ENCODE measurements around the gene OXNAD1. TPM values are rescaled to one million over a fixed set of nuclear protein-coding genes. Genes with fewer than 3 reads are reported as not detected.

Gene OXNAD1
- total and polyA plus RNA-seq, 5 experiments from 2014 or later, result 106 to 190 (median 132) TPM

DNA sequence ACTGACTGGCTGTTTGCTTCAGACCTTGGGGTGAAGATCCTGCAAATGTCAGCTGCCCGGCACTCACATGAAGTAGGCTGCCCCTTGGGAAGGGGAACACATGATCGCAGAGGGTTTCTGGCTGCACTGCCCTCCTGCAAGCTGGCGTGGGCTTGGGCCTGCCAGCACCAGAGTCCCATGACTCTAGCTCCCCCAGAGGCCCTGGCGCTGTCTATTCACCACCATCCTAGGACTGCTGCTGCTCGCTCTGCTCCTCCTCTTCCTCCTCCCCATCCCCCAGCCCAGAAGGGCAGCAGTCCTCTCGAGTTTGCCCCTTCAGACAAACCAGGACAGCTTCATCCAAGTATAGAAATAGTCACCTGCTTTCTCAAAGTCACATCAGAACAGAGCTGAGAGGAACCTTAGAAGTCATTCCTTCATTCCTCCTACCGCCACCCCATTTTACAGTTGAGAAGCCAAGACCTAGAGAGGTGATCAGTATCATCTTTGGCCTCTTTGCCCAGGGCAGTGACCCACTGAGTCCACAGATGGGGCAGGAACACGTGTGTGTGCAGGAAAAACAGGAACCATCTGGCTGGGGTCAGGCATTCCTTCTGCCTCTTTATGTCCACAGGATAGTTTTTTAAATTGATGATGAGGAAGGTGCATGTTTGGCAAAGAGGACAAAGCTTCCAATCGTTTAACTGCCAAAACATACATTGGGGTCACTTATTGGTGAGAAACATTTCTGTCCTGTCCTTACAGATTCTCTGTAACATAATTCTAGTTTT lies 13.5 kb upstream of the OXNAD1 start:
- H3K36me3 Mint-ChIP-seq, result no peaks in the 10 kb centered on the region
- ATAC-seq, result no peak
- peaks cover 4 to 16% (median 11%) of the 10 kb centered on the region in 4 donors for H3K4me1 Mint-ChIP-seq
- H3K9me3 Mint-ChIP-seq, result no peaks in the 10 kb centered on the region
- H3K27ac Mint-ChIP-seq, result peak overlapping the region in 1 of 10 donors; percentile 28
- H3K27me3 Mint-ChIP-seq, result peaks cover 0 to 3% (median 0%) of the 10 kb centered on the region in 5 donors
- POLR2A ChIA-PET, result no interaction called here
- H3K4me3 Mint-ChIP-seq, result no peak overlapping the region
- no peak for DNase-seq

DNA sequence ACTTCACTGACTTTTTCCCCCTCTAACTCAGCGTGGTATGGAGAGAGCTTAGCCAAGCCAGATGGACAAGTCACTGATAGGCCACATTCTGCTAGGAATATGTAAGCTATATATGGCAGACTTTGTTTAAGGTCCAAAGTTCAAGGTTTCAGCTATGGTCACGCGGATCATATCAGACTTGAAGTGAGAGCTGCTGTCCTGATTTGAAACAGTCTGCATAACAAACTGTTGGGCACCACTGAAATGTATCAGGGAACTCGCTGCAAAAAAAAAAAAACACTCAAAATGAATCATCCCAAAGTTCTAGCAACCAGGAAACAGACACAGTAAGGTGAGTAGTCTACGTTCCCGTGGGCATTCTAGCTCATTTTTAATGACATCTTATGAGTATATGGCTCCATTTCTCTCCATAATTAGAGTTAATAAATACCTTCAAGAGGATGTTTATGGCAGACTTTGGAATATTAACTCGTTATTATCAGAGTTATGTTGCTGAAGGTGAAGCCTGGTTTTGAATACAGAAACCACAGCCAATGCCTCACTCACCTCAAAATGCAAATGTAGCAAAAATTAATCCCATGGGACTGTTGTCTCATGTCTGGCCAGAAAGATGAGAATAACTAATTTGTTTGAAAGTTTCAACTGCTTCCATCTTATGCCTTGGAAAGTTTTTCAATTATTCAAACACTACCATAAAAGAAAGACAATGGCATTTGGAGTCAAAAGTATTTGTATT lies 12.6 kb upstream of the OXNAD1 start:
- no peaks in the 10 kb centered on the region for H3K9me3 Mint-ChIP-seq
- H3K4me1 Mint-ChIP-seq, result peaks cover 2 to 10% (median 6%) of the 10 kb centered on the region in 4 donors
- POLR2A ChIA-PET, result interaction anchor here (0.7 kb wide), 1 partner anchor 19 kb away, joined by 3 read pairs; no protein-coding TSS in a partner anchor
- DNase-seq (no peak), ATAC-seq (no peak)
- H3K27ac Mint-ChIP-seq, result peak overlapping the region in 1 of 10 donors; percentile 68
- H3K27me3 Mint-ChIP-seq, result peaks cover 0 to 3% (median 0%) of the 10 kb centered on the region in 5 donors
- no peak overlapping the region for H3K4me3 Mint-ChIP-seq
- peaks cover 0 to 5% (median 0%) of the 10 kb centered on the region in 3 donors for H3K36me3 Mint-ChIP-seq

DNA sequence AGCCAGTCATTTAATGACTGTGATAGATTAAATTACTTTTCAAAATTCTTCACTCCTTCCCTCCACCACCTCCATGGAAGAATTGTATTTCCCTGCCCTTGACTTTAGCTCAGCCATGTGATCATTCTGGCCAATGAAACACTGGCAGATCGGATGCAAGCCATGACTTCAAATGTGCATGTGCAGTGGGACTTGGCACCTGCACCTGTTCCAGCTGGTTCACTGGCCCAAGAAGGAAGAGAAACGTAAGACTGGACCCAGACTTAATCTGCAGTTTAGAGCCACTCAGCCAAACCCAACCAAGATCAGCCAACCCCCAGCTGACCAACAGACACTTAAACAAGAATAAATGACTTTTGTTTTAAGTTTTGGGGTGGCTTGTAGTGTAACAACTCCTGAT lies 12.0 kb upstream of the OXNAD1 start:
- ATAC-seq (no peak), DNase-seq (no peak)
- no peak overlapping the region for H3K27ac Mint-ChIP-seq
- H3K4me1 Mint-ChIP-seq, result peaks cover 2 to 6% (median 4%) of the 10 kb centered on the region in 4 donors
- H3K4me3 Mint-ChIP-seq, result no peak overlapping the region
- H3K36me3 Mint-ChIP-seq, result peaks cover 0 to 5% (median 0%) of the 10 kb centered on the region in 3 donors
- POLR2A ChIA-PET, result interaction anchor here (0.7 kb wide), 1 partner anchor 18 kb away, joined by 3 read pairs; no protein-coding TSS in a partner anchor
- H3K27me3 Mint-ChIP-seq, result peaks cover 0 to 3% (median 0%) of the 10 kb centered on the region in 5 donors
- no peaks in the 10 kb centered on the region for H3K9me3 Mint-ChIP-seq

DNA sequence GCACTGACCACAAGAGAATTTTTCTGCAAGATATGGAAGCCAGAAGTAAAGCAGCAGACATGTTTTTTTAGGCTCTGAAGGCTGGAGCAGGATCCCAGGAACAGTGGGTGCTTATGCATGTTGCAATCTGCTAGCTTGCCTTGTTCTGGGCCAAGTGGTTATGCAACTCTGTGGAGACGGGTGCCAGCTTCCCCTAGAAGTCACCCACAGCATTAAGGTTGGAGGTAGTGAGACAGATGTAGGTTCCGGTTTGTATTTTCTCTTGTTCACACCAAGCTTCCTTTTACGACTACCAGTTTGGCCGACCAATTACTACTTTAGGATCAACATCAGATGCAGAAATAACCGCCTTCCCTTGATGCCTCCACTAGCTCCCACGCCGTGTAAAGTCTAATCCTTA lies 11.4 kb upstream of the OXNAD1 start:
- H3K9me3 Mint-ChIP-seq, result no peaks in the 10 kb centered on the region
- ATAC-seq, result no peak
- POLR2A ChIA-PET, result no interaction called here

DNA sequence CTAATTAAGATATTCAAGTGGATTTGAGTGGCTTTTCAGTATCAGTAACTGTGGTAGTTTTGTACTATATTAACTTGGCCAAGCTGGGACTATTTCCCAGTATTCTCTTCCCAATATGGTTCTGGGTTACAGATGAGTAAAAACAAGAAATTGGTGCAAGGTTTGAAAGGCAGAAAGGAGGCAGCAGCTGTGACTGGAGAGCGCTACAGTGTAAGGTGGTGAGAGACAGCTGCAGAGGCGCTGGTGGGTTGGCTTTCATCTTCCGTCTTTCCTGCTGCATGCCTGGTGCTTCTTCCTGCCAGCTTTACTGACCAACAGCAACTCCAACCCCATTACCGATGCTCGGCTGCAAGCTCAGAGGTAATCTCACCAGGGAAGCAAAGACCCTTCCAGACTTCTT lies 10.1 kb upstream of the OXNAD1 start:
- Mint-ChIP-seq H3K4me3 (no peak overlapping the region), H3K36me3 (peaks cover 0 to 16% (median 2%) of the 10 kb centered on the region in 3 donors), H3K9me3 (no peaks in the 10 kb centered on the region), H3K27me3 (no peaks in the 10 kb centered on the region), H3K4me1 (peaks cover 6 to 12% (median 8%) of the 10 kb centered on the region in 4 donors), H3K27ac (no peak overlapping the region)
- POLR2A ChIA-PET, result interaction anchor here (1.5 kb wide), 1 partner anchor 11 kb away, joined by 3 read pairs; no protein-coding TSS in a partner anchor
- DNase-seq (no peak), ATAC-seq (no peak)

More for the DNA sequence above, 11.4 kb upstream of the OXNAD1 start:
- Mint-ChIP-seq H3K27me3 (no peaks in the 10 kb centered on the region), H3K4me1 (peaks cover under 1 to 5% (median 3%) of the 10 kb centered on the region in 4 donors), H3K27ac (no peak overlapping the region), H3K36me3 (peaks cover 0 to 5% (median 0%) of the 10 kb centered on the region in 3 donors), H3K4me3 (no peak overlapping the region)
- no peak for DNase-seq

DNA sequence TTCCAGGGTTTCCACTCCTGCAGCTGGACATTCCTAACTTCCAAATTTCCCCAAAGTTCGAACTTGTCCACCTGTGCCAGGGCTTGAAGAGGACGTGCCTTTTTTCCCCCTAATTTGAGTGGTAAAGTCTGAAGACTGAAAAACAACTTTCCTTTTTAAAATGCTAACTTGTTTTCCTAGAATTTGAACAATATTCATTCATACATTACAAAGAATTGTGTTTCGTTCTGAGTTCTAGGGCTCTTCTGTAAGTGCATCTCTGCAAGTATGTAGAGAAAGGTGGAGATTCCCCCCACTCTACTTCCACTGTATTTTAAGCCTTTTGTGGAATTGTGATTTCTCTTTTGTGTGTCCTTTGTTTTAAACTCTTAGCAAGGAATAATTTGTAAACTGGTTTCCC lies 9.7 kb upstream of the OXNAD1 start:
- ATAC-seq (no peak), DNase-seq (no peak)
- POLR2A ChIA-PET, result interaction anchor here (1.5 kb wide), 1 partner anchor 12 kb away, joined by 3 read pairs; no protein-coding TSS in a partner anchor
- no peak overlapping the region for H3K4me3 Mint-ChIP-seq
- peaks cover 0 to 20% (median 2%) of the 10 kb centered on the region in 3 donors for H3K36me3 Mint-ChIP-seq
- no peak overlapping the region for H3K27ac Mint-ChIP-seq
- no peaks in the 10 kb centered on the region for H3K9me3 Mint-ChIP-seq
- H3K27me3 Mint-ChIP-seq, result no peaks in the 10 kb centered on the region
- H3K4me1 Mint-ChIP-seq, result peaks cover 6 to 12% (median 9%) of the 10 kb centered on the region in 4 donors

DNA sequence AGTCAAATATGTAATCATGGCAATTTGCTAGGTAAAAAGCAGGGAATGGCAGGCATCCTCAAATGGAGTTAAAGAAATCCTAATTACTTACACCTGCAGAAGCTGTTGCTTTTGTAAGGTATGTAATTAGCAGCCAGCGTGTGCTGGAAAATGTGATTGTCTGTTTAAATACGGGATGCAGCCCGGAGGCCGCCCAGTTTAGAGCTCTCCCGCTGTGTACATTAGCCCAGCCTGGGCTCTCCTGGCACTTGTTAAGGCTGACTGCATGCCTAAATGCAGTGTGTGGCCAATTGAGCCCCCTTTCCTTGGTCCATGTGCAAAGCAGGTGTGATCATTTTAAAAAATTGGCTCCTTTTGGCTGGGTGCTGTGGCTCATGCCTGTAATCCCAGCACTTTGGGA lies 9.3 kb upstream of the OXNAD1 start:
- Mint-ChIP-seq H3K9me3 (no peaks in the 10 kb centered on the region), H3K27ac (no peak overlapping the region), H3K36me3 (peaks cover 0 to 22% (median 2%) of the 10 kb centered on the region in 3 donors), H3K27me3 (no peaks in the 10 kb centered on the region), H3K4me1 (peaks cover 6 to 12% (median 9%) of the 10 kb centered on the region in 4 donors), H3K4me3 (no peak overlapping the region)
- no peak for ATAC-seq
- DNase-seq, result no peak
- POLR2A ChIA-PET, result interaction anchor here (1.5 kb wide), 1 partner anchor 12 kb away, joined by 3 read pairs; no protein-coding TSS in a partner anchor

DNA sequence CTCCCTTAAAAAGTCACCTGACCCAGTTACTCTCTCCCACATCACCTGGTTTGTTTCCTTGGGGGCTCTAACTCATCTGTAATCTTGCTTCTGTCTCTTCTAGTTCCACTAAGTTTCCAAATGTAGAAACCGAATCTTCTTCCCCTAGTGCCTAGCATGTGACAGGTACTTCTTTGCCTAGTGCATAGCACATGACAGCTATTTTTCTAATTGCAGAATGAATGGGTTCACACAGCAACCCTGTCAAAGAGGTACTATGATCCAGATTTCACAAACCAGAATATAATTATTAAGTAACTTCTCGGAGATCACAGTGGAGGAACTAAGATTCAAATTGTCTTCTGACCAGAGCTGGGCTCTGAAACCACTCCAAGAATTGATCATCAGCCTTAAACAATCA lies 7.7 kb upstream of the OXNAD1 start:
- Mint-ChIP-seq H3K27ac (peak overlapping the region in 1 of 10 donors; percentile 70), H3K9me3 (no peaks in the 10 kb centered on the region), H3K36me3 (peaks cover 0 to 27% (median 2%) of the 10 kb centered on the region in 3 donors), H3K4me1 (peaks cover 6 to 12% (median 9%) of the 10 kb centered on the region in 4 donors), H3K27me3 (no peaks in the 10 kb centered on the region), H3K4me3 (no peak overlapping the region)
- POLR2A ChIA-PET, result no interaction called here
- no peak for ATAC-seq
- DNase-seq, result no peak

DNA sequence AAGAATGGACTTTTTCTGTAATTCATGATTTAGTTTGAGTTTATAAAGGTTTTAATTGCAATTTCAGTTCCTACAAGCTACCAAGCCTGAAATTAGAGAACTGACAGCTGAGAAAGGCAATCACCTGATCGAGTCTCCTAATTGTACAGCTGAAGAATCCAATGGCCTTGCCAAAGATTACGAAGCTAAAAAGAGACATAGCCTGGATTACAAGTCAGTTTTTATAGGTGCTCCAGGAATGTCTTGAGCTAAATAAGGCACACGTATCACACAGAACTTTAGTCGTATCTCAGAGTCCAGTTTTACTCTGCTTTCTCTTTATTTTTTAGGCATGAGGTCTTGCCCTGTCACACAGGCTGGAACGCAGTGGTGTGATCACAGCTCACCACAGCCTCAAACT lies 6.8 kb upstream of the OXNAD1 start:
- Mint-ChIP-seq H3K4me1 (peaks cover 6 to 12% (median 9%) of the 10 kb centered on the region in 4 donors), H3K27ac (peak overlapping the region in 2 of 10 donors; percentile 19 to 28), H3K36me3 (peaks cover 0 to 27% (median 2%) of the 10 kb centered on the region in 3 donors), H3K4me3 (no peak overlapping the region), H3K9me3 (no peaks in the 10 kb centered on the region), H3K27me3 (no peaks in the 10 kb centered on the region)
- POLR2A ChIA-PET, result no interaction called here
- DNase-seq, result no peak
- no peak for ATAC-seq

DNA sequence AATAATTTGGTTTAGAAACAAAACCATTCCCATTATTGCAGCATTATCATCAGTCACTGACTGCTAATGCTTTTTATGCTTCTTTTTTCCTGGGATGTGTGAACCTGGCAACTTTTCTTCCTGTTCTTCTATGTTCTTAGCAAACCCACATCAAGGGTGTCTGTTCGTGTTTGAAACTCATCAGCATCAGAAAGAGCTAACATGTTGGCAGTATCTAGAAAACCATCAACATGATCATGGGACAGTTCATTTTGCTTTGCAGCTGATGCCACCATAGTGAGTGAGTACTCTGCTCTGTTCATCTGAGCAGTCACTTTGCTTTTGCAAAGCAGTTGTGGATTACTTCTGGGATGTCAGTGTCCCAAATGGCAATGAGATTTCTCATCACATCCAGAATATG lies 6.1 kb upstream of the OXNAD1 start:
- DNase-seq (no peak), ATAC-seq (peak; percentile 33 to 35)
- Mint-ChIP-seq H3K4me3 (no peak overlapping the region), H3K27me3 (no peaks in the 10 kb centered on the region), H3K9me3 (no peaks in the 10 kb centered on the region), H3K27ac (peak overlapping the region in 5 of 10 donors; percentile 4 to 36 (median 28)), H3K36me3 (peaks cover 0 to 27% (median 2%) of the 10 kb centered on the region in 3 donors), H3K4me1 (peaks cover 7 to 13% (median 10%) of the 10 kb centered on the region in 4 donors)
- POLR2A ChIA-PET, result no interaction called here

DNA sequence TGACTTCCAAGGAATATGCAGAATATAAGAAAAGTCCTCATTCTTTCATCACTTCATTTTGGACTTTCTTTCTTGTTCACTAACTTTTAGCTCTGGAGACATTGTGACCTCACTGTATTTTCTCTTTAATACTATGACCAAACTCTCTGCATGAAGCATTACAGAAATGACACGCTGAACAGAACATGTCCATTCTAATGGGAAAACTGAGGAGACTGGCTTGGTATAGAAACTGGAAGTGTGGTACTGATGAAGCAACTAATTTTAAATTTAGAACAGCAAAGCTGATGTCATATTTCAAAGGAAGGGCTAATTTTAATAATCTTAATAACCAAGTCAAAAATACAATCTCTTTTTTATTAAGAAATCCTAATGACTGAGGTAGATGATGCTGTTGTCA lies 5.0 kb upstream of the OXNAD1 start:
- Mint-ChIP-seq H3K4me3 (no peak overlapping the region), H3K9me3 (no peaks in the 10 kb centered on the region), H3K4me1 (peaks cover 11 to 18% (median 16%) of the 10 kb centered on the region in 4 donors), H3K27ac (no peak overlapping the region), H3K36me3 (peaks cover 0 to 27% (median 2%) of the 10 kb centered on the region in 3 donors), H3K27me3 (peaks cover 0 to 3% (median 0%) of the 10 kb centered on the region in 5 donors)
- POLR2A ChIA-PET, result interaction anchor here (0.6 kb wide), 1 partner anchor 255 kb away, joined by 3 read pairs; no protein-coding TSS in a partner anchor
- DNase-seq, result no peak
- no peak for ATAC-seq

DNA sequence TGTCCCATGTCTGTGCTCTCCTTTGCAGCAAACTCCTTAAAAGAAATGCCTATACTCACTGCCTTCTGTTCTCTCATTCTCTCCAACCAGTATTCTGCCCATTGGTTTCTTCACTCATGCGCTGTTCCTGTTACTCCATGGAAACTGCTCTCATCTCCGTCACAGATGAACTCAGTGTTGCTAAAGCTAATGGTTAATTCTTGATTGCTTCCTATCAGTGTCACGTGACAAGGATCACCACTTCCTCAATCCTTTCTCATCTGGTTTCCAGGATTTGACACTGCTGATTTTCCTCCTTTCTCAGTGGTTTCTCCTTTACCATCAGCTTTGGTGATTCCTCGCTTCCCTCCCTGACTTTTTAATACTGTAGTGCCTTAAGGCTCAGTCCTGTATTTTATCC lies 2.8 kb upstream of the OXNAD1 start:
- POLR2A ChIA-PET, result interaction anchor here (0.6 kb wide), 1 partner anchor 19 kb away, joined by 4 read pairs; no protein-coding TSS in a partner anchor
- peaks cover 15 to 39% (median 27%) of the 10 kb centered on the region in 4 donors for H3K4me1 Mint-ChIP-seq
- no peak for ATAC-seq
- H3K9me3 Mint-ChIP-seq, result no peaks in the 10 kb centered on the region
- no peak overlapping the region for H3K4me3 Mint-ChIP-seq
- peaks cover 0 to 23% (median 2%) of the 10 kb centered on the region in 3 donors for H3K36me3 Mint-ChIP-seq
- peaks cover 0 to 3% (median 0%) of the 10 kb centered on the region in 5 donors for H3K27me3 Mint-ChIP-seq
- H3K27ac Mint-ChIP-seq, result no peak overlapping the region
- no peak for DNase-seq

All from naive thymus-derived CD8-positive, alpha-beta T cell (primary cell).